IMR-90 (cell line): ENCODE measurements around the gene CAMTA1. TPM values are rescaled to one million over a fixed set of nuclear protein-coding genes. Genes with fewer than 3 reads are reported as not detected.

Experiments used
- ATAC-seq: fragments of 200-7000 bp; cut with Tn5 transposase; 2 replicates; pipeline ENCODE4 v1.9.1; 2020; ENCODE audit warnings: low read depth, mild to moderate bottlenecking, moderate library complexity
- BruUV-seq: library from RNA; stranded (reverse); fragments of 400-500 nt; replicated peaks from 2 replicates; lab custom pipeline; 2021; lab: Mats Ljungman, UMichigan
- CTCF ChIA-PET: fragments of 300-600 bp; formaldehyde crosslinking; extraction: SDS; loops from one replicate; lab custom pipeline; 2021; ENCODE audit warnings: antibody characterized with exemption; lab: Yijun Ruan, JAX
- POLR2A ChIA-PET: fragments of 300-600 bp; sonication (Branson Sonifier 250); formaldehyde crosslinking; loops from one replicate; lab custom pipeline; 2022; ENCODE audit warnings: antibody characterized with exemption; ENCODE audit not compliant: unreplicated experiment; lab: Charles Lee
- DNase-seq: peaks from one replicate; pipeline ENCODE4 v3.0.0; 2013
- H2AFZ ChIP-seq: replicated peaks from 2 replicates; pipeline ENCODE3; 2013; ENCODE audit warnings: low read length, mild to moderate bottlenecking; ENCODE audit not compliant: poor library complexity
- H2AK5ac ChIP-seq: 2 replicates; pipeline ENCODE4 v1.6.1; 2013; ENCODE audit warnings: low read depth, low read length, inconsistent platforms
- H2AK9ac ChIP-seq: replicated peaks from 2 replicates; pipeline ENCODE3; 2013; ENCODE audit warnings: mild to moderate bottlenecking, low read depth, low read length, moderate library complexity; ENCODE audit not compliant: poor library complexity
- H2BK120ac ChIP-seq: 2 replicates; pipeline ENCODE4 v1.6.1; 2013; ENCODE audit warnings: low read depth, low read length, inconsistent platforms
- H2BK15ac ChIP-seq: 3 replicates; pipeline ENCODE4 v1.6.1; 2013; ENCODE audit warnings: low read depth, low read length, inconsistent platforms
- H2BK20ac ChIP-seq: 2 replicates; pipeline ENCODE4 v1.6.1; 2013; ENCODE audit warnings: low read depth, mild to moderate bottlenecking, inconsistent platforms, low read length, moderate library complexity
- H2BK5ac ChIP-seq: 2 replicates; pipeline ENCODE4 v1.6.1; 2013; ENCODE audit warnings: mild to moderate bottlenecking, low read depth, low read length, inconsistent platforms; ENCODE audit not compliant: poor library complexity, severe bottlenecking
- H3K14ac ChIP-seq: replicated peaks from 2 replicates; pipeline ENCODE4 v1.6.1; 2013; ENCODE audit warnings: low read depth, low read length, inconsistent platforms
- H3K18ac ChIP-seq: 2 replicates; pipeline ENCODE4 v1.6.1; 2013; ENCODE audit warnings: low read depth, low read length, control low read depth
- H3K23ac ChIP-seq: 2 replicates; pipeline ENCODE4 v1.6.1; 2013; ENCODE audit warnings: low read depth, low read length, inconsistent platforms
- H3K27ac ChIP-seq: 2 replicates; pipeline ENCODE4 v1.5.1; 2013; ENCODE audit warnings: mild to moderate bottlenecking, control low read depth, low read length; ENCODE audit not compliant: insufficient read depth
- H3K27me3 ChIP-seq: 2 replicates; pipeline ENCODE4 v1.6.1; 2013; ENCODE audit warnings: low read length; ENCODE audit not compliant: control insufficient read depth, insufficient read depth
- H3K36me3 ChIP-seq: 2 replicates; pipeline ENCODE4 v1.6.1; 2013; ENCODE audit warnings: low read length, mixed read lengths; ENCODE audit not compliant: control insufficient read depth, insufficient read depth
- H3K4ac ChIP-seq: 2 replicates; pipeline ENCODE4 v1.6.1; 2013; ENCODE audit warnings: low read depth, low read length, inconsistent platforms
- H3K4me1 ChIP-seq: 2 replicates; pipeline ENCODE4 v1.6.1; 2013; ENCODE audit warnings: low read length, mixed read lengths; ENCODE audit not compliant: control insufficient read depth, insufficient read depth
- H3K4me2 ChIP-seq: 2 replicates; pipeline ENCODE4 v1.6.1; 2013; ENCODE audit warnings: low read depth, mild to moderate bottlenecking, control low read depth, low read length, moderate library complexity
- H3K4me3 ChIP-seq: 2 replicates; pipeline ENCODE4 v1.5.1; 2013; ENCODE audit warnings: low read depth, mild to moderate bottlenecking, control low read depth, low read length, moderate library complexity; ENCODE audit not compliant: insufficient read depth
- H3K56ac ChIP-seq: 2 replicates; pipeline ENCODE4 v1.6.1; 2013; ENCODE audit warnings: low read length, inconsistent platforms; ENCODE audit not compliant: insufficient read depth; ENCODE audit errors: extremely low read depth
- H3K79me1 ChIP-seq, 2 experiments: 2 replicates each; pipeline ENCODE4 v1.6.1; 2013; ENCODE audit warnings: low read length in 2 of 2, inconsistent platforms in 1 of 2, low read depth in 1 of 2
- H3K9ac ChIP-seq: 2 replicates; pipeline ENCODE4 v1.6.1; 2013; ENCODE audit warnings: low read depth, low read length, control low read depth
- H3K9me1 ChIP-seq: 2 replicates; pipeline ENCODE4 v1.6.1; 2013; ENCODE audit warnings: low read length, inconsistent platforms; ENCODE audit not compliant: insufficient read depth
- H3K9me3 ChIP-seq: 2 replicates; pipeline ENCODE4 v1.6.1; 2013; ENCODE audit warnings: low read length; ENCODE audit not compliant: control insufficient read depth, insufficient read depth
- H4K20me1 ChIP-seq: 2 replicates; pipeline ENCODE4 v1.6.1; 2013; ENCODE audit warnings: low read length, inconsistent platforms; ENCODE audit not compliant: insufficient read depth
- H4K5ac ChIP-seq: 2 replicates; pipeline ENCODE4 v1.6.1; 2013; ENCODE audit warnings: mild to moderate bottlenecking, low read depth, low read length, control low read depth
- H4K8ac ChIP-seq, 2 experiments: 2 replicates each; pipeline ENCODE4 v1.6.1; 2013; ENCODE audit warnings: low read depth in 2 of 2, low read length in 2 of 2, control low read depth in 1 of 2, inconsistent platforms in 1 of 2
- H4K91ac ChIP-seq: 2 replicates; pipeline ENCODE4 v1.6.1; 2013; ENCODE audit warnings: low read depth, low read length, inconsistent platforms; ENCODE audit not compliant: insufficient read depth
- BHLHE40 ChIP-seq: fragments of 150-350 bp; IDR thresholded peaks from 2 replicates; pipeline ENCODE4 v1.6.1; 2016; ENCODE audit warnings: mild to moderate bottlenecking, low read depth, low read length
- CEBPB ChIP-seq: IDR thresholded peaks from 2 replicates; pipeline ENCODE4 v1.6.1; 2012; ENCODE audit warnings: low read depth, low read length, improper control_type of control experiment
- CHD1 ChIP-seq: IDR thresholded peaks from 2 replicates; pipeline ENCODE4 v1.6.1; 2012; ENCODE audit warnings: low read depth, low read length, improper control_type of control experiment
- FOS ChIP-seq: fragments of 150-350 bp; IDR thresholded peaks from 2 replicates; pipeline ENCODE4 v1.6.1; 2016; ENCODE audit warnings: low read depth, low read length
- MAFK ChIP-seq: IDR thresholded peaks from 2 replicates; pipeline ENCODE4 v1.6.1; 2012; ENCODE audit warnings: low read depth, low read length, improper control_type of control experiment
- MAZ ChIP-seq: IDR thresholded peaks from 2 replicates; pipeline ENCODE4 v1.6.1; 2012; ENCODE audit warnings: low read depth, mild to moderate bottlenecking, low read length, improper control_type of control experiment, moderate library complexity, borderline replicate concordance
- MXI1 ChIP-seq: IDR thresholded peaks from 2 replicates; pipeline ENCODE4 v1.6.1; 2012; ENCODE audit warnings: low read depth, mild to moderate bottlenecking, low read length, moderate library complexity, borderline replicate concordance
- NFE2L2 ChIP-seq: fragments of 150-350 bp; IDR thresholded peaks from 2 replicates; pipeline ENCODE4 v1.6.1; 2016; ENCODE audit warnings: low read depth, mild to moderate bottlenecking, low read length
- POLR2A ChIP-seq: IDR thresholded peaks from 2 replicates; pipeline ENCODE4 v1.6.1; 2012; ENCODE audit warnings: mild to moderate bottlenecking, low read depth, low read length
- RAD21 ChIP-seq: IDR thresholded peaks from 2 replicates; pipeline ENCODE4 v1.6.1; 2012; ENCODE audit warnings: low read length, improper control_type of control experiment
- RCOR1 ChIP-seq: IDR thresholded peaks from 2 replicates; pipeline ENCODE4 v1.6.1; 2012; ENCODE audit warnings: mild to moderate bottlenecking, low read length, improper control_type of control experiment; ENCODE audit not compliant: insufficient replicate concordance
- RFX5 ChIP-seq: IDR thresholded peaks from 2 replicates; pipeline ENCODE4 v1.8.0; 2012; ENCODE audit warnings: low read depth, mild to moderate bottlenecking, low read length, moderate library complexity
- SMC3 ChIP-seq: fragments of 150-350 bp; IDR thresholded peaks from 2 replicates; pipeline ENCODE4 v1.6.1; 2016; ENCODE audit warnings: low read depth, mild to moderate bottlenecking, antibody characterized with exemption, low read length, moderate library complexity
- USF2 ChIP-seq: fragments of 150-350 bp; IDR thresholded peaks from 2 replicates; pipeline ENCODE4 v1.6.1; 2017; ENCODE audit warnings: mild to moderate bottlenecking, antibody characterized with exemption, low read length, low read depth
- WGBS, 2 experiments: methylation state at CpG; one replicate each; pipeline versions ENCODE4 v1.1.5 to v1.1.7; 2013; ENCODE audit warnings: missing lambda C conversion rate in 2 of 2; ENCODE audit not compliant: insufficient read length in 1 of 2; ENCODE audit errors: extremely low coverage in 2 of 2; 5-methylcytosine and 5-hydroxymethylcytosine counted together
- dilution Hi-C: fragments of 300-500 bp; cut with HindIII; formaldehyde crosslinking; loops from one replicate; pipeline ENCODE4 v1.14.3; 2018; ENCODE audit warnings: low sequenced_read_pairs; ENCODE audit not compliant: unreplicated experiment
- in situ Hi-C: fragments of 300-500 bp; cut with MboI; formaldehyde crosslinking; loops from 3 replicates; pipeline ENCODE4 v1.14.3; 2019; ENCODE audit warnings: low sequenced_read_pairs, inconsistent platforms, mixed read lengths
- intact Hi-C: fragments of 100-400 bp; cut with micrococcal nuclease; formaldehyde crosslinking; loops from 2 replicates; pipeline ENCODE4 v1.10.0; 2022
- polyA plus RNA-seq, 3 experiments: library from polyadenylated mRNA; depleted of rRNA; stranded (reverse); fragments of >200 nt; gene quantifications; 2 replicates each; pipeline ENCODE4 v1.2.3, GENCODE V29; 2012; ENCODE audit warnings: low replicate concordance in 1 of 3
- total RNA-seq: library from RNA; depleted of rRNA; stranded (reverse); fragments of >200 nt; gene quantifications from 2 replicates; pipeline ENCODE4 v1.2.3, GENCODE V29; 2012
- TF ChIP-seq, protein P1 (sequence below): fragments of 150-350 bp; IDR thresholded peaks from 2 replicates; pipeline ENCODE4 v1.6.1; 2016; ENCODE audit warnings: low read depth, mild to moderate bottlenecking, low read length, moderate library complexity, borderline replicate concordance
- TF ChIP-seq, protein P2 (sequence below): conservative IDR thresholded peaks from 2 replicates; pipeline ENCODE4 v1.5.1; 2012; ENCODE audit warnings: mild to moderate bottlenecking, low read depth, low read length, improper control_type of control experiment

The CAMTA1 gene
- total and polyA plus RNA-seq, 2 of the 4 experiments (the other 2 are of a cell fraction), result 35.5 to 74.3 TPM

DNA sequence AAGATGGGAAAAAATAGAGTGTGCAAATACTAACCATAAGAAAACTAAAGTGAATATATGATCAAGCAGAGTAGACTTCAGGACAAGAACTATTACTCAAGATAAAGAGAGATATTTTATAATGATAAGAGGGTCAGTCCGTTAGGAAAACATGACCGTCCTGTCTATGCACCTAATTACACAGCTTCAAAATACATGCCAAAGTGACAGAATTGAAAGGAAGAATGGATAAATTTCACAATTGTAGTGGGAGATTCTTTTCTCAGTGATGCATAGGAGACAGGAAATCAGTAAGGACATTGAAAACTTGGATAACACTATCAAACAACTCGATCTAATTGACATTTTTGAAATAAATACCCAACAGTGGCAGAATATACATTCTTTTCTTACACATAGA is 489.0 kb downstream of the CAMTA1 start:
- H3K9me3 ChIP-seq, result peaks cover 1% of the 10 kb centered on the region
- no peaks in the 10 kb centered on the region for H3K9me1 ChIP-seq
- no peak overlapping the region for H3K18ac ChIP-seq
- H3K56ac ChIP-seq, result no peak overlapping the region
- no peak overlapping the region for H2BK5ac ChIP-seq
- H3K4me1 ChIP-seq, result peaks cover under 1% of the 10 kb centered on the region; the same call in 1 of the 2 replicates
- H4K8ac ChIP-seq, result no peak overlapping the region
- H3K27ac ChIP-seq, result no peak overlapping the region
- no peak overlapping the region for H3K4me2 ChIP-seq
- H3K23ac ChIP-seq, result no peak overlapping the region
- H2AK5ac ChIP-seq, result no peak overlapping the region
- no peaks in the 10 kb centered on the region for H3K36me3 ChIP-seq
- dilution Hi-C loops (no loop called here), intact Hi-C loops (no loop called here), in situ Hi-C loops (no loop called here)
- H2BK15ac ChIP-seq, result no peak overlapping the region
- no peak for ATAC-seq
- H3K79me1 ChIP-seq, result no peaks in the 10 kb centered on the region
- H3K4me3 ChIP-seq, result no peak overlapping the region
- no peaks in the 10 kb centered on the region for H3K27me3 ChIP-seq
- WGBS, 2 experiments, result no CpG with 5 or more reads among the region's 3 CpGs
- no peak overlapping the region for H3K14ac ChIP-seq
- no peak overlapping the region for H3K4ac ChIP-seq
- no peaks in the 10 kb centered on the region for H4K20me1 ChIP-seq
- no peak overlapping the region for H2AFZ ChIP-seq
- H4K5ac ChIP-seq, result no peak overlapping the region
- ChIA-PET CTCF (no interaction called here), POLR2A (no interaction called here)
- H4K91ac ChIP-seq, result no peak overlapping the region
- TF ChIP-seq, protein P1, sequence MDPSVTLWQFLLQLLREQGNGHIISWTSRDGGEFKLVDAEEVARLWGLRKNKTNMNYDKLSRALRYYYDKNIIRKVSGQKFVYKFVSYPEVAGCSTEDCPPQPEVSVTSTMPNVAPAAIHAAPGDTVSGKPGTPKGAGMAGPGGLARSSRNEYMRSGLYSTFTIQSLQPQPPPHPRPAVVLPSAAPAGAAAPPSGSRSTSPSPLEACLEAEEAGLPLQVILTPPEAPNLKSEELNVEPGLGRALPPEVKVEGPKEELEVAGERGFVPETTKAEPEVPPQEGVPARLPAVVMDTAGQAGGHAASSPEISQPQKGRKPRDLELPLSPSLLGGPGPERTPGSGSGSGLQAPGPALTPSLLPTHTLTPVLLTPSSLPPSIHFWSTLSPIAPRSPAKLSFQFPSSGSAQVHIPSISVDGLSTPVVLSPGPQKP, result no peak
- TF ChIP-seq BHLHE40 (no peak), POLR2A (no peak), MAZ (no peak), FOS (no peak), RFX5 (no peak), RAD21 (no peak), CEBPB (no peak), RCOR1 (no peak), SMC3 (no peak), MAFK (no peak), MXI1 (no peak), NFE2L2 (no peak), CHD1 (no peak), USF2 (no peak)
- TF ChIP-seq, protein P2, sequence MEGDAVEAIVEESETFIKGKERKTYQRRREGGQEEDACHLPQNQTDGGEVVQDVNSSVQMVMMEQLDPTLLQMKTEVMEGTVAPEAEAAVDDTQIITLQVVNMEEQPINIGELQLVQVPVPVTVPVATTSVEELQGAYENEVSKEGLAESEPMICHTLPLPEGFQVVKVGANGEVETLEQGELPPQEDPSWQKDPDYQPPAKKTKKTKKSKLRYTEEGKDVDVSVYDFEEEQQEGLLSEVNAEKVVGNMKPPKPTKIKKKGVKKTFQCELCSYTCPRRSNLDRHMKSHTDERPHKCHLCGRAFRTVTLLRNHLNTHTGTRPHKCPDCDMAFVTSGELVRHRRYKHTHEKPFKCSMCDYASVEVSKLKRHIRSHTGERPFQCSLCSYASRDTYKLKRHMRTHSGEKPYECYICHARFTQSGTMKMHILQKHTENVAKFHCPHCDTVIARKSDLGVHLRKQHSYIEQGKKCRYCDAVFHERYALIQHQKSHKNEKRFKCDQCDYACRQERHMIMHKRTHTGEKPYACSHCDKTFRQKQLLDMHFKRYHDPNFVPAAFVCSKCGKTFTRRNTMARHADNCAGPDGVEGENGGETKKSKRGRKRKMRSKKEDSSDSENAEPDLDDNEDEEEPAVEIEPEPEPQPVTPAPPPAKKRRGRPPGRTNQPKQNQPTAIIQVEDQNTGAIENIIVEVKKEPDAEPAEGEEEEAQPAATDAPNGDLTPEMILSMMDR, result no peak
- DNase-seq, result no peak
- H3K9ac ChIP-seq, result no peak overlapping the region
- no TSS peak for BruUV-seq
- H2AK9ac ChIP-seq, result no peak overlapping the region
- H2BK20ac ChIP-seq, result no peak overlapping the region
- no peak overlapping the region for H2BK120ac ChIP-seq
